ENCODE measurements around the gene PRICKLE2.

PRICKLE2 gene

DNA sequence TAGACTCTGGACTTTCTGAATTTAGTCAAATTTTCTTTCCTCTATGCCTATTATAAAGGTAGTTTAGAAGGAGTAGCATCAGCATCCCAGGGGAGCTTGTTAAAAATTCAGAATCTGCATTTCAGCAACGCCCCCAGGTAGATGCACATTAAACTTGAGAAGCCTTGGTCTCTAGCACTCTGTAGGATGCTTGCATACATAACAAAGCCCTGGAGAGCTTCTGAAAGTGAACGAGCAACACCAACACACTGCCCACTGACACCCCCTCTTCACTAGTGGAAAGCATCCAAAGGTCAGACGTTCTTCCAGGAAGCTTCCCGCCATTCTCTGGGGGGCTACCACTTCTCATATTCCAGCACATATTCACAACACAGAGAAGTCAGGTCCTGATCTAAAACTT, 6.5 kb downstream of the PRICKLE2 start:
- no peak for DNase-seq

GRCh38 chr3:64218329-64218728, 6.9 kb downstream of the PRICKLE2 start:
- no peak for DNase-seq

DNA sequence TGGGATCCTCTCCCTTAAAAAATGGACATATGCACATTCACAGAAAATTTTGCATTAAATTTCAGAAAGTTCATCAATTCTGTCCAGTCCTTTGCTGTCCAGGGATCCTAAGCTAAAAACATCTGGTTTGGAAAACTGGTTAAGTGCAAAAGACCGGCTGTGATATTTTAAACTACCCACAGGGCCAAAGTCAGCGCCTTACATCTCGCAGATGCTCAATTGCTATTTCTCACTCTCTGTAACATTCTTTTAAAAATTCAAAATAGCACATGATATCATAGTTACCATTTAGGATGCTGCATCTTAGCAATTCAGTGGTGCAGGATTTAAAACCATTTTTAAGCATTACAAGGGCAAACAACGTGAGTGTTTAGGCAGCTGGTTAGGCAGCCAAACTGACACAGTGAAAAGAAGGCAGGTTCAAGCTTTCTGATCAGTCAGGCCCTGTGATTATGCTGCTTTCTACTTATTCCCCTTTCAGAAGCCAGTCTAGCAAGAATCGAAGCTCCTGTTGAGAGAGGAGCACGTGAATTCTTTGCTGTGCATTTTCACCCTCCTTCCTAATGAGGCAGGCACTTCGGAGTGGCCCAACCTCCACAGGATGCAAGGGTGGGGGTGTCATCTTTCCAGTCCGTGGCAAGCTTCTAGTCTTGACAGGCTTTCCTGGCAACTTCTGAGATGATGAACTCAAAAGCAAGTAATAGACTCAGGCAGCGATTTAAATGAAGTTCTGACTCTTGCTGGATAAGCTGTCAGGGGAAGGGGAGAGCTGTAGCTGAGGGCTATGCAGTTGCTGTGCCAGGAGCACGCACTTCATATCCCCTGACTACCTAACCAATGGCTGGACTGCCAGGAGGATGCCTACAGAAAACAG, 8.8 kb downstream of the PRICKLE2 start:
- no peak for DNase-seq

DNA sequence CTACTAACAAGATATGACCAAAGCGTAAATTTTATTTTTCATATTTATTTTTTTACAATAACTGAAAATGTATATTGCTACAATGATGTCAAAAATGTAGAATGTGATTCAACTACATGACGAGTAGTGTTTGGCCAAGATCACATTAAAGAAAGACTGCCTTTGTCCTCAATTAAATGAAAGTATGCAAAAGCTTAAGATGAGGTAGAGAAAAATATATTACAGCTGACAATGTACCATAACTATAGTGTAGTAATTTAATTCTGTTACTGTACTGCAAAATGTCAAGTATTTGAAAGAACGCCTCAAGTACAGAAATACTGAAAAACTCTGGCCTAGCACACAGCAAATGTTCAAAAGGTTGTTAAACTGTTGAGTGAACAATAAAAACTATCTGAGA, 9.7 kb downstream of the PRICKLE2 start:
- no peak for DNase-seq

GRCh38 chr3:64215103-64215502, 10.2 kb downstream of the PRICKLE2 start:
- no peak for DNase-seq

- DNase-seq = no peak
Measured at GRCh38 chr3:64214381-64215018, 10.8 kb downstream of the PRICKLE2 start.

- DNase-seq = no peak
Measured at GRCh38 chr3:64213962-64214379, 11.3 kb downstream of the PRICKLE2 start.

- DNase-seq = no peak
Measured at GRCh38 chr3:64213224-64213878, 11.9 kb downstream of the PRICKLE2 start.

- DNase-seq = no peak
Measured at GRCh38 chr3:64209866-64210621, 15.2 kb downstream of the PRICKLE2 start.

- no peak for DNase-seq
Measured at GRCh38 chr3:64207289-64208080, 17.8 kb downstream of the PRICKLE2 start.

DNA sequence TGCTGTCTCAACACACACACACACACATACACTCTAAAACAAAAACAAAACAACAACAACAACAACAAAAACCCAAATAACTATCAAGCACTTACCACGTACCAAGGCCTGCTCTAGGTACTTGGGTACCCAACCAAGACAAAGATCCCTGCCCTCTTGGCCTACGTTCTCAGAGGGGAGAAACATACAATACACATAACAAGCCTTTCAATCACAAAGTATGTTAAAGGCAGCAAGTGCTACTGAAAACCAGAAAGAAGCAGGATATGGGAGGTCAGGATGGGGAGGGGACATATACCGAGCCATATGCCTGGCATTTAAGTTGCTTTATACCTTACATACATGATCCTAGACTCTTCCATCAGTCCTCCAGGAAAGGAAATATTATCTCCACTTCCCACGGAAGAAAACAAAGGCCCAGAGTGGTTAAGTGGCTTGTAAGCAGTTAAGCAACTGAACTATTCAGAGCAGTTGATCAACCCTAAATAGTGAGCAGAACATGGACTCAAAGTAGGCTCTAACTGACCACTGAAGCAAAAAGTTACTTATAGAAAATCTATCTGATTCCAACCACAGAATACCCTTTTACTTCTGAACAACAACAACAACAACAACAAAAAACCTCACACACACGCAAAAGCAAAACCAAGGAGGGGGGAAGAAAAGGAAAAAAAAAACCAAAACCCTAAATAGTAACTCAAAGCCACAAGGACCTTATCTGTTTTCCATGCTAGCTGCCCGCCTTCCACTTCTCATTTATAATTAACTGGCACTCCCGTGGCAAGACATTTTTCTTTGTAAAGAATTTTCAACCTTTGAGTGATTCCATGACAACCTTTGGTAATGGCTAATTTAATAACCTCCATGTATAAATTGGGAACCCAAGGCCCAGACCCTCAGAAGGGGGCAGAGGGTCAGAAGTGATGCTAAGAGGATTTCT, 21.0 kb downstream of the PRICKLE2 start:
- DNase-seq = no peak

DNA sequence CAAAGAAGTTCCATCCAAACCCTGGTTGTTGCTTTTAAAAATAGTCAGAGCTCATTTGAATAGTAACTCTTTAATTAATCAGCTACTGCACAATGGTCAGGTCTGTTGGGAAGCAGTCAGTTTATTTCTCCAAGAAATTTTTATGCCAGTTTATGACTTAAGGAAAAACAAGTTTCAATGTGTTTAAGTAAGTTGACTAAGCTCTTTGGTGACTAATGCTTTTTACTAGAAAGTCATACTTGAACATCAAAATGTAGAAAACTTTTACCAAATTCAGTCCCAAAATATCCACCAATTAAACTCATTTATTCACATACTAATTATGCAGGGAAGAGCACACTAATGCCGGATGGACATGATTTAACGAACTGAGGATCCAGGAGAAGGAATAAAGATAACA, 22.1 kb downstream of the PRICKLE2 start:
- DNase-seq = no peak

- DNase-seq = no peak
Measured at GRCh38 chr3:64199932-64200331, 25.3 kb downstream of the PRICKLE2 start.

DNA sequence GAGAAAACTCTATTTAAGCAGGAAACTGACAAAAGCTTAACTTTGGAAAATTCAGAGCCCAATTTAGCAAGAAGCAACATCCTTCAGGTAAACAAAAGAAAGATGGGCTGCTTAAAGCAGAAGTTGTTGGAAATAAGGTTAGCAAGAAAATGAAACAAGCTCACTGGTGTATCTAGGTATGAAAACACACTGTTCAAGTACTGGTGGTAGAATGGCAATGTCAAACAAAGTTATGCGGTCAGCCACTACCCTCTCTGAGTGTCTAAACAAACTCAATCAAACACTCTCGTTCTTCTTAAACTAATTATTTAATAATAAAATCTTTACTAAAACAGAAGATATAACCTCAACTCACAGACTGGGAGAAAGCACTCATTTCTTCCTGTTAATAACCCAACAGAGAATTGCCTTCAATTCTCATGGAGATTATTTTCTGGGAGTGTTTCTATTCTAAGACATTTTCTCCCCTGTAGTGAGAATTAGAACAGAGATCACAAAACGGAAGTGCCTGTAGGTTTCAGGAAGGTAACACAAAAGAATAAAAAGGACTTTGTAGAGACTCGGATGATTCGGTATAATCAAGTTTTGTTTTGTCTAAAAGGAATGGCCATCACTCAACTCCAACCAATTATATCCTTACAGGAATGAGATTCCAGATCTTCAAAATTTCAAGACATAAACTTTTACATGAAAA, 28.9 kb downstream of the PRICKLE2 start:
- DNase-seq = no peak

GRCh38 chr3:64195789-64196188, 29.5 kb downstream of the PRICKLE2 start:
- DNase-seq = no peak

DNA sequence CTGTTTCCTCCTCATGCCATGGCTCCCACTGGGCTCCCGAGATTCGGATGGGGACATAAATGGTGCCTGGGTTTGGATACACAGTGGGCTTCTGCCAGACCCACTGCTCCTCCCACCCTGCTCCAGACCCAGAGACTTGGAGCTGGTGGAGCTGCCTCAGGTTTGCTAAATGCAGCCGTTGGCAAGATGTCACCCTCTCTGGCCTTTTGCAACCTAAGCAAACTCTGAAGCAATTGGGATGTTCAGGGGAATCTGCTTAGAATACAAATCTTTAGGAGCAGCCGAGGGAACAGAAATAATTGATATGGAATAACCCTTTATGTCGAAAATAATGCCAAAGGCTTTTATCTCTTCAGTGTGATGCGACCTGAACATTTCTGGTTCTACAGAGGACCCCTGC, 33.4 kb downstream of the PRICKLE2 start:
- DNase-seq = no peak

- no peak for DNase-seq
Measured at GRCh38 chr3:64190517-64191515, 34.5 kb downstream of the PRICKLE2 start.

- no peak for DNase-seq
Measured at GRCh38 chr3:64188810-64189560, 36.3 kb downstream of the PRICKLE2 start.

Data from stimulated activated CD4-positive, alpha-beta T cell treated with anti-CD3 and anti-CD28 coated beads, Interleukin-12 subunit alpha, Interleukin-12 subunit beta, amount 100 ng/mL, for 4 hours (primary cell).